Measurements from ENCODE around the gene LAGE3. TPM values are rescaled to one million over a fixed set of nuclear protein-coding genes. Genes with fewer than 3 reads are reported as not detected.
A peak's percentile ranks its signal among the peaks of the same experiment; 100 is the strongest.

LAGE3 gene
- total RNA-seq, 6 experiments from 2014 or later, result 13.8 to 18.3 (median 17.4) TPM

DNA sequence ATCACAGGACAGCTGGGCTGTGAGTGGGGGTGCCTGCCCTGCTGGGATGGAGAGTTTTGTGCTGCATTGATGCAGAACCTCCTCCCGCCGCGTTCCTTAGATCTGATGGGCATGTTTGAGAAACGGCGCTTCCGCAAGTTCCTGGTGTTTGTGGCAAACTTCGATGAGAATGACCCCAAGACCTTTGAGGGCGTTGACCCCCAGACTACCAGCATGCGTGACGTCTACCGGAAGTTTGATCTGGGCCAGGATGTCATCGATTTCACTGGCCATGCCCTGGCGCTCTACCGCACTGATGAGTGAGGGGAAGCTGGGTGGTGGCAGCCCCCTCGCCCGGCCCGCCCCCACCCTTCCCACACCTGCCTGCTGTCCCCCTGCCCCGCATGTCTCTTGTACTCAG, 39.2 kb downstream of the LAGE3 start:
- H3K9me3 Mint-ChIP-seq, result no peaks in the 10 kb centered on the region
- H3K4me1 Mint-ChIP-seq (ENCODE audit: low read depth), result peaks cover 20% of the 10 kb centered on the region; the same call in 1 of the 2 replicates
- peaks cover 8% of the 10 kb centered on the region for H3K36me3 Mint-ChIP-seq (ENCODE audit: low read depth)
- no peak overlapping the region for H3K27ac Mint-ChIP-seq
- no peaks in the 10 kb centered on the region; the same call in 1 of the 2 replicates for H3K27me3 Mint-ChIP-seq (ENCODE audit: insufficient read depth)
- TF ChIP-seq, protein P1, sequence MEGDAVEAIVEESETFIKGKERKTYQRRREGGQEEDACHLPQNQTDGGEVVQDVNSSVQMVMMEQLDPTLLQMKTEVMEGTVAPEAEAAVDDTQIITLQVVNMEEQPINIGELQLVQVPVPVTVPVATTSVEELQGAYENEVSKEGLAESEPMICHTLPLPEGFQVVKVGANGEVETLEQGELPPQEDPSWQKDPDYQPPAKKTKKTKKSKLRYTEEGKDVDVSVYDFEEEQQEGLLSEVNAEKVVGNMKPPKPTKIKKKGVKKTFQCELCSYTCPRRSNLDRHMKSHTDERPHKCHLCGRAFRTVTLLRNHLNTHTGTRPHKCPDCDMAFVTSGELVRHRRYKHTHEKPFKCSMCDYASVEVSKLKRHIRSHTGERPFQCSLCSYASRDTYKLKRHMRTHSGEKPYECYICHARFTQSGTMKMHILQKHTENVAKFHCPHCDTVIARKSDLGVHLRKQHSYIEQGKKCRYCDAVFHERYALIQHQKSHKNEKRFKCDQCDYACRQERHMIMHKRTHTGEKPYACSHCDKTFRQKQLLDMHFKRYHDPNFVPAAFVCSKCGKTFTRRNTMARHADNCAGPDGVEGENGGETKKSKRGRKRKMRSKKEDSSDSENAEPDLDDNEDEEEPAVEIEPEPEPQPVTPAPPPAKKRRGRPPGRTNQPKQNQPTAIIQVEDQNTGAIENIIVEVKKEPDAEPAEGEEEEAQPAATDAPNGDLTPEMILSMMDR (IDR thresholded peaks at IDR 0.05), result no peak
- H3K4me3 Mint-ChIP-seq, result no peak overlapping the region
- no peak for DNase-seq

- no peak for DNase-seq
Measured at GRCh38 chrX:154437971-154438893, 40.8 kb downstream of the LAGE3 start.

GRCh38 chrX:154436983-154437752, 41.9 kb downstream of the LAGE3 start, which contains the start of gene GDI1:
Gene GDI1, plus strand, starts transcription at chrX:154437154. Its CDS starts 101 bp downstream, at chrX:154437255.
- no peaks in the 10 kb centered on the region; the same call in 1 of the 2 replicates for H3K27me3 Mint-ChIP-seq (ENCODE audit: insufficient read depth)
- peak within 1 kb of the TSS; percentile 82 for H3K27ac Mint-ChIP-seq
- no peaks in the 10 kb centered on the region for H3K9me3 Mint-ChIP-seq
- peak; percentile 47 for DNase-seq
- TF ChIP-seq, protein P1 (IDR thresholded peaks at IDR 0.05), result no peak
- H3K36me3 Mint-ChIP-seq (ENCODE audit: low read depth), result peaks cover 8% of the 10 kb centered on the region
- peaks cover 15% of the 10 kb centered on the region; the same call in 1 of the 2 replicates for H3K4me1 Mint-ChIP-seq (ENCODE audit: low read depth)
- peak within 1 kb of the TSS; percentile 94 for H3K4me3 Mint-ChIP-seq

More at GRCh38 chrX:154437971-154438893, 40.8 kb downstream of the LAGE3 start:
- peaks cover 8% of the 10 kb centered on the region for H3K36me3 Mint-ChIP-seq (ENCODE audit: low read depth)
- H3K9me3 Mint-ChIP-seq, result no peaks in the 10 kb centered on the region
- no peaks in the 10 kb centered on the region; the same call in 1 of the 2 replicates for H3K27me3 Mint-ChIP-seq (ENCODE audit: insufficient read depth)
- H3K4me3 Mint-ChIP-seq, result peak overlapping the region; percentile 94
- TF ChIP-seq, protein P1 (IDR thresholded peaks at IDR 0.05), result no peak
- H3K4me1 Mint-ChIP-seq (ENCODE audit: low read depth), result peaks cover 16% of the 10 kb centered on the region; the same call in 1 of the 2 replicates
- peak overlapping the region; percentile 82 for H3K27ac Mint-ChIP-seq

GRCh38 chrX:154436374-154436982, 42.6 kb downstream of the LAGE3 start:
- Mint-ChIP-seq H3K36me3 (ENCODE audit: low read depth) (peaks cover 8% of the 10 kb centered on the region), H3K9me3 (no peaks in the 10 kb centered on the region), H3K4me3 (peak overlapping the region; percentile 56), H3K4me1 (ENCODE audit: low read depth) (peaks cover 15% of the 10 kb centered on the region; the same call in 1 of the 2 replicates), H3K27ac (peak overlapping the region; percentile 81), H3K27me3 (ENCODE audit: insufficient read depth) (no peaks in the 10 kb centered on the region; the same call in 1 of the 2 replicates)
- TF ChIP-seq, protein P1 (IDR thresholded peaks at IDR 0.05), result no peak
- no peak for DNase-seq

- DNase-seq, result no peak
- H3K4me3 Mint-ChIP-seq, result no peak overlapping the region
- H3K9me3 Mint-ChIP-seq, result no peaks in the 10 kb centered on the region
- TF ChIP-seq, protein P1 (IDR thresholded peaks at IDR 0.05), result no peak
- H3K4me1 Mint-ChIP-seq (ENCODE audit: low read depth), result peaks cover 22% of the 10 kb centered on the region
- H3K36me3 Mint-ChIP-seq (ENCODE audit: low read depth), result peaks cover 8% of the 10 kb centered on the region
- H3K27ac Mint-ChIP-seq, result no peak overlapping the region
- H3K27me3 Mint-ChIP-seq (ENCODE audit: insufficient read depth), result peaks cover 1% of the 10 kb centered on the region
Measured at GRCh38 chrX:154435171-154435733, 43.8 kb downstream of the LAGE3 start.
